BLaER1 (cell line): ENCODE data around the gene CYSRT1.
A peak's percentile ranks its signal among the peaks of the same experiment; 100 is the strongest.
"Not testable (repeated sequence)": the region's sequence is repeated elsewhere in the genome, so short reads cannot be mapped to it uniquely, and the experiment has no call there.

ENCODE experiments used
- H3K27ac ChIP-seq: shearing (Covaris generic); formaldehyde crosslinking; 2 replicates; pipeline ENCODE4 v1.8.1; 2022
- H3K27me3 ChIP-seq: shearing (Covaris generic); formaldehyde crosslinking; 2 replicates; pipeline ENCODE4 v1.8.1; 2022
- H3K36me3 ChIP-seq: shearing (Covaris generic); formaldehyde crosslinking; 2 replicates; pipeline ENCODE4 v1.8.1; 2022
- H3K4me1 ChIP-seq: shearing (Covaris generic); formaldehyde crosslinking; 2 replicates; pipeline ENCODE4 v1.8.1; 2022
- H3K4me2 ChIP-seq: shearing (Covaris generic); formaldehyde crosslinking; 2 replicates; pipeline ENCODE4 v1.8.1; 2022
- H3K4me3 ChIP-seq: shearing (Covaris generic); formaldehyde crosslinking; 2 replicates; pipeline ENCODE4 v1.8.1; 2022
- H3K9ac ChIP-seq: shearing (Covaris generic); formaldehyde crosslinking; 2 replicates; pipeline ENCODE4 v1.8.1; 2022
- H3K9me3 ChIP-seq: shearing (Covaris generic); formaldehyde crosslinking; 2 replicates; pipeline ENCODE4 v1.8.1; 2022
- H4K20me1 ChIP-seq: shearing (Covaris generic); formaldehyde crosslinking; 2 replicates; pipeline ENCODE4 v1.8.1; 2022
- Cebpa-rat ChIP-seq: shearing (Covaris generic); IDR thresholded peaks from 2 replicates; pipeline ENCODE4 v1.8.1; 2022

The CYSRT1 gene

GRCh38 chr9:137242269-137243203 lies 17.6 kb downstream of the CYSRT1 start:
- Histone ChIP-seq H3K27me3 (no peaks in the 10 kb centered on the region), H3K4me1 (peaks cover 81% of the 10 kb centered on the region), H3K27ac (peak overlapping the region; percentile 90), H3K9ac (peak overlapping the region; percentile 96), H3K4me2 (peak overlapping the region; percentile 99), H4K20me1 (peaks cover 47% of the 10 kb centered on the region), H3K4me3 (peak overlapping the region; percentile 96), H3K36me3 (peaks cover 28% of the 10 kb centered on the region), H3K9me3 (no peaks in the 10 kb centered on the region)
- TF ChIP-seq Cebpa-rat, result no peak

GRCh38 chr9:137243266-137243625 lies 18.3 kb downstream of the CYSRT1 start:
- H3K36me3 ChIP-seq, result peaks cover 28% of the 10 kb centered on the region
- H3K9ac ChIP-seq, result peak overlapping the region; percentile 96; the same call in 1 of the 2 replicates
- not testable (repeated sequence) for H3K9me3 ChIP-seq, H3K27me3 ChIP-seq, H3K27ac ChIP-seq
- peak overlapping the region; percentile 96; the same call in 1 of the 2 replicates for H3K4me3 ChIP-seq
- H3K4me2 ChIP-seq, result peak overlapping the region; percentile 99
- H4K20me1 ChIP-seq, result peaks cover 47% of the 10 kb centered on the region
- H3K4me1 ChIP-seq, result peaks cover 80% of the 10 kb centered on the region

- TF ChIP-seq Cebpa-rat, result no peak
- peaks cover 74% of the 10 kb centered on the region for H3K4me1 ChIP-seq
- H3K36me3 ChIP-seq, result peaks cover 28% of the 10 kb centered on the region
- H3K27ac ChIP-seq, result no peak overlapping the region
- no peaks in the 10 kb centered on the region for H3K27me3 ChIP-seq
- peaks cover 47% of the 10 kb centered on the region for H4K20me1 ChIP-seq
- H3K4me2 ChIP-seq, result peak overlapping the region; percentile 99
- H3K9ac ChIP-seq, result peak overlapping the region; percentile 38; the same call in 1 of the 2 replicates
- H3K4me3 ChIP-seq, result no peak overlapping the region; the same call in 1 of the 2 replicates
- no peaks in the 10 kb centered on the region for H3K9me3 ChIP-seq
Observed at GRCh38 chr9:137243626-137244485, 18.9 kb downstream of the CYSRT1 start.

- peak overlapping the region; percentile 38 for H3K9ac ChIP-seq
- peak overlapping the region; percentile 27; the same call in 1 of the 2 replicates for H3K27ac ChIP-seq
- H3K36me3 ChIP-seq, result peaks cover 28% of the 10 kb centered on the region
- no peak for TF ChIP-seq Cebpa-rat
- H3K4me3 ChIP-seq, result no peak overlapping the region
- H4K20me1 ChIP-seq, result peaks cover 47% of the 10 kb centered on the region
- no peaks in the 10 kb centered on the region for H3K9me3 ChIP-seq
- H3K4me1 ChIP-seq, result peaks cover 65% of the 10 kb centered on the region
- peak overlapping the region; percentile 99 for H3K4me2 ChIP-seq
- H3K27me3 ChIP-seq, result no peaks in the 10 kb centered on the region
Observed at GRCh38 chr9:137244486-137245449, 19.8 kb downstream of the CYSRT1 start.

- H3K27me3 ChIP-seq, result no peaks in the 10 kb centered on the region
- H3K27ac ChIP-seq, result 0 out of 2 replicates have a peak overlapping the region, but pooled peaks have one; percentile 6
- no peak overlapping the region for H3K4me3 ChIP-seq
- H3K9ac ChIP-seq, result peak overlapping the region; percentile 38; the same call in 1 of the 2 replicates
- peaks cover 47% of the 10 kb centered on the region for H4K20me1 ChIP-seq
- TF ChIP-seq Cebpa-rat, result no peak
- peak overlapping the region; percentile 99 for H3K4me2 ChIP-seq
- peaks cover 28% of the 10 kb centered on the region for H3K36me3 ChIP-seq
- peaks cover 67% of the 10 kb centered on the region for H3K4me1 ChIP-seq
- no peaks in the 10 kb centered on the region for H3K9me3 ChIP-seq
Observed at GRCh38 chr9:137245450-137246421, 20.8 kb downstream of the CYSRT1 start.

DNA sequence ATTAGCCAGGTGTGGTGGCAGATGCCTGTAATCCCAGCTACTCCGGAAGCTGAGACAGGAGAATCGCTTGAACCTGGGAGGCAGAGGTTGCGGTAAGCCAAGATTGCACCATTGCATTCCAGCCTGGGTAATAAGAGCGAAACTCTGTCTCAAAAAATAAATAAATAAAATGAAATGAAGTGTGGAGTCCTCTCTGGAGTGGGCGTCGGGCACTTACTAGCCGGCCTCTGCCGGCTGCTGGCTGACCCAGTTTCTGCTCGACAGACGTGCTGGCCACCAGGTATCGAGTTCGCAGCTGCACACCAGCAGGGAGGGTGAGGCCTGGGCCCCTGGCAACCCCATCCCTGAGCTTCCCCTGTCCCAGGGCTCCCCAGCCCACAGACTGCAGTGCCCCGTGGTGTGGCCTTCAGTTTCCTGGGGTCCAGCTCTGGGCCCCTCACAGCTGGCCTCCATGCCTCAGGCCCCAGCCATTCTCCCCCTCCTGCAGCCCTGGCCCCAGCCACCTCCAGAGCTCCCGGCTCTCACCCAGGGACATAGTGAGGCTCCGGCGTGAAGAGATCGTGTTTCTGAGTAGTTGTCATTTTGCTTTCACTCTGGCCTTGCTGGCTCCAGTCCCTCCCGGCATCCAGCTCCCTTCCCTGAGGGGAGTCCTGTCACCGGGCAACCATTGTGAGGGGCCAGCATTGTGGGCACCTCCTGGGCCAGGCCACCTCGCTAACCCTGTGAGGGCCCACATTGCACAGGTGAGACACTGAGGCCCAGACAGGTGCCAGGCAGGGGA lies 22.4 kb downstream of the CYSRT1 start:
- TF ChIP-seq Cebpa-rat, result no peak
- H3K4me1 ChIP-seq, result peaks cover 67% of the 10 kb centered on the region

DNA sequence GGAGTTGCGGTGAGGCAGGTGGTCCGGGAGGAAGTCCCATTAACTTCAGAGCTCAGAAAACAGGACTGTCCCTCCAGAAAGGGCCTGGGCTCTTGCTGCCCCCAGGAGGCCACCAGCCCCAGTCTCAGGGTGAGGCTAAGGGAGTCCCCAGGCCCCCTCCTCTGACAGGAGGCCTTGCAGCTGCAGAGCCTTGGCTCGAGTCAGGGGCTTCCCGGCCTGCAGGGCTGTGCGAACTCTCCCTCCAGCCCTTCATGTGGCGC lies 22.9 kb downstream of the CYSRT1 start:
- no peak overlapping the region for H3K4me3 ChIP-seq
- H3K4me2 ChIP-seq, result 0 out of 2 replicates have a peak overlapping the region, but pooled peaks have one; percentile 8
- no peak overlapping the region for H3K9ac ChIP-seq
- TF ChIP-seq Cebpa-rat, result no peak
- H3K4me1 ChIP-seq, result peaks cover 66% of the 10 kb centered on the region
- H3K27ac ChIP-seq, result no peak overlapping the region
- no peaks in the 10 kb centered on the region for H3K9me3 ChIP-seq
- H3K27me3 ChIP-seq, result no peaks in the 10 kb centered on the region
- H4K20me1 ChIP-seq, result peaks cover 33% of the 10 kb centered on the region
- H3K36me3 ChIP-seq, result peaks cover 15% of the 10 kb centered on the region

More for the DNA sequence above, 22.4 kb downstream of the CYSRT1 start:
- Histone ChIP-seq H3K27me3 (no peaks in the 10 kb centered on the region), H3K4me3 (no peak overlapping the region), H4K20me1 (peaks cover 38% of the 10 kb centered on the region), H3K36me3 (peaks cover 21% of the 10 kb centered on the region), H3K4me2 (0 out of 2 replicates have a peak overlapping the region, but pooled peaks have one; percentile 99), H3K9ac (no peak overlapping the region), H3K9me3 (no peaks in the 10 kb centered on the region), H3K27ac (no peak overlapping the region)
